Thyroid gland (tissue), 4 donors: ENCODE results near the gene MTUS2.

Experiments
- CTCF ChIP-seq, 6 experiments: fragments of 200-600 bp in 3 of 6; fragments of 450-650 bp in 3 of 6; sonication (generic) in 3 of 6; IDR thresholded peaks; one replicate each; pipeline ENCODE4 v1.5.1; 2016 to 2019; ENCODE audit warnings: antibody characterized with exemption in 6 of 6, mild to moderate bottlenecking in 2 of 6, inconsistent platforms in 1 of 6, moderate library complexity in 1 of 6
- POLR2A ChIP-seq, 2 donors: fragments of 450-650 bp; IDR thresholded peaks; one replicate each; pipeline ENCODE4 v1.6.1; 2017; ENCODE audit warnings: antibody characterized with exemption in 2 of 2, mild to moderate bottlenecking in 2 of 2, moderate library complexity in 1 of 2

DNA sequence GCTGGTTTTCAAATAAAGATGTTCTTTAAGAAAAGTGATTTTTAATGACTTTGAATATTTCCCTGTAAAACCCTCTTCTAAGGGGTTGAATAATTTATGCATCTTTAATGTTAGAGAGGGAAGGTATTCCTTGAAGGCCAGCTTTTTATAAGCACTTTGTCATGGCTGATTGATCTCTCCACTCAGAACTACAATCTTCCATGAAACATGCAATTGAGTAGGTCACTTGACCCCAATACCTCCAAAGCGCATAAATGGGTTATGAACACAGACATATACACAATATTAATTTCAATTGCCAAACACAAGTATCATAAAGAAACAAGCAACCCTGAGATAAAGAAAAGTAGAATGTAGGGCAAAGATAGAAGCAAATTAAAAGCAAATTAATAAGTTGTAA is 359.9 kb downstream of the MTUS2 start:
- TF ChIP-seq CTCF (IDR thresholded peaks at IDR 0.05) (no peak), POLR2A (IDR thresholded peaks at IDR 0.05) (no peak)
